Fibroblast of lung (primary cell): ENCODE results near the gene DNAAF8.

Experiments
- EZH2 ChIP-seq: IDR thresholded peaks from 2 replicates; pipeline ENCODE4 v1.5.1; 2012; ENCODE audit warnings: low read length, control low read depth, mild to moderate bottlenecking; ENCODE audit errors: missing control alignments
- TF ChIP-seq, protein P1 (sequence below), 2 donors: IDR thresholded peaks in 1 of 2; conservative IDR thresholded peaks in 1 of 2; 1 replicate in 1 of 2; 2 replicates in 1 of 2; pipeline ENCODE4 v1.5.1; 2011 to 2012; ENCODE audit warnings: low read length in 2 of 2, control low read depth in 1 of 2, inconsistent platforms in 1 of 2, low read depth in 1 of 2, mild to moderate bottlenecking in 1 of 2

DNA sequence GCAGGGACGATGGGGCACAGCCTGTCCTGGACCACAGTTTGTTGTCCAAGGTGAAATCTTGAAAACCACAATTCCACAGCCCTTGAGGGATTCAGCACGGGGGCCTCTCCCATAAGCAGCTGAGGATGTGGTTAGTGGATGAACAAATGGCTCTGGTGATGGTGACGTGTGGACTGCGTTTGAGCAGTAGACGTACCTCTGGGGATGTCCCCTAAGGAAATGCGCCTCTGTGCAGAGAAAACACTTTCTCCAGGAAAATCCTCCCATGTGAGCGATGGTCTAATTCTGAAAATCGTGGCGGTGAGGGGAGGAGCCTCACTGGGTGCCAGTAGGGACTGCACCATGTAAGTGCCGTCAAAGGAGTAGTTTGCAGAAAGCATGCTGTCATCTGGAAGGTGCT is 56.5 kb downstream of the DNAAF8 start:
- no peak for TF ChIP-seq EZH2
- TF ChIP-seq, protein P1, sequence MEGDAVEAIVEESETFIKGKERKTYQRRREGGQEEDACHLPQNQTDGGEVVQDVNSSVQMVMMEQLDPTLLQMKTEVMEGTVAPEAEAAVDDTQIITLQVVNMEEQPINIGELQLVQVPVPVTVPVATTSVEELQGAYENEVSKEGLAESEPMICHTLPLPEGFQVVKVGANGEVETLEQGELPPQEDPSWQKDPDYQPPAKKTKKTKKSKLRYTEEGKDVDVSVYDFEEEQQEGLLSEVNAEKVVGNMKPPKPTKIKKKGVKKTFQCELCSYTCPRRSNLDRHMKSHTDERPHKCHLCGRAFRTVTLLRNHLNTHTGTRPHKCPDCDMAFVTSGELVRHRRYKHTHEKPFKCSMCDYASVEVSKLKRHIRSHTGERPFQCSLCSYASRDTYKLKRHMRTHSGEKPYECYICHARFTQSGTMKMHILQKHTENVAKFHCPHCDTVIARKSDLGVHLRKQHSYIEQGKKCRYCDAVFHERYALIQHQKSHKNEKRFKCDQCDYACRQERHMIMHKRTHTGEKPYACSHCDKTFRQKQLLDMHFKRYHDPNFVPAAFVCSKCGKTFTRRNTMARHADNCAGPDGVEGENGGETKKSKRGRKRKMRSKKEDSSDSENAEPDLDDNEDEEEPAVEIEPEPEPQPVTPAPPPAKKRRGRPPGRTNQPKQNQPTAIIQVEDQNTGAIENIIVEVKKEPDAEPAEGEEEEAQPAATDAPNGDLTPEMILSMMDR (conservative IDR thresholded peaks at IDR 0.05 in 1 of 2, IDR thresholded peaks at IDR 0.05 in 1 of 2; ENCODE audit: low read depth in 1 of 2, low read length in 2 of 2) = no peak
